Measurements from ENCODE around the gene ST6GAL2. TPM values are rescaled to one million over a fixed set of nuclear protein-coding genes. Genes with fewer than 3 reads are reported as not detected.

ST6GAL2 gene
- total RNA-seq, 2 donors from 2014 or later, result 0.52 TPM; not detected in 1

GRCh38 chr2:106833256-106833655, 52.7 kb downstream of the ST6GAL2 start:
- WGBS, 2 donors, result 71 to 72% methylated on average over 3 of the region's 3 CpGs
- intact Hi-C loops (cut with DNase I), result no loop called here

GRCh38 chr2:106831816-106832569, 54.0 kb downstream of the ST6GAL2 start:
- intact Hi-C loops (cut with DNase I), result no loop called here
- Histone ChIP-seq H3K27me3 (no peaks in the 10 kb centered on the region), H3K4me1 (no peaks in the 10 kb centered on the region), H3K27ac (no peak overlapping the region), H3K9me3 (no peaks in the 10 kb centered on the region), H3K36me3 (replicated peaks in 1 of 2; ENCODE audit: insufficient read depth in 1 of 2, low read depth in 2 of 2) (no peaks in the 10 kb centered on the region), H3K4me3 (no peak overlapping the region)
- no peak for ATAC-seq
- TF ChIP-seq CTCF (IDR thresholded peaks at IDR 0.05), result no peak
- no peak for TF ChIP-seq POLR2A (IDR thresholded peaks at IDR 0.05)
- DNase-seq, result no peak
- WGBS, 2 donors, result 63 to 72% methylated on average over 6 of the region's 6 CpGs

More at GRCh38 chr2:106833256-106833655, 52.7 kb downstream of the ST6GAL2 start:
- no peak for ATAC-seq
- Histone ChIP-seq H3K4me1 (no peaks in the 10 kb centered on the region), H3K27ac (no peak overlapping the region), H3K36me3 (replicated peaks in 1 of 2; ENCODE audit: insufficient read depth in 1 of 2, low read depth in 2 of 2) (no peaks in the 10 kb centered on the region), H3K9me3 (no peaks in the 10 kb centered on the region), H3K4me3 (no peak overlapping the region), H3K27me3 (no peaks in the 10 kb centered on the region)
- TF ChIP-seq CTCF (IDR thresholded peaks at IDR 0.05) (no peak), POLR2A (IDR thresholded peaks at IDR 0.05) (no peak)
- no peak for DNase-seq

- 87 to 88% methylated on average over 3 of the region's 3 CpGs for WGBS, 2 donors
- intact Hi-C loops (cut with DNase I), result no loop called here
- Histone ChIP-seq H3K4me1 (no peaks in the 10 kb centered on the region), H3K27me3 (no peaks in the 10 kb centered on the region), H3K36me3 (replicated peaks in 1 of 2; ENCODE audit: insufficient read depth in 1 of 2, low read depth in 2 of 2) (no peaks in the 10 kb centered on the region), H3K9me3 (no peaks in the 10 kb centered on the region), H3K27ac (no peak overlapping the region), H3K4me3 (no peak overlapping the region)
- DNase-seq (no peak), ATAC-seq (no peak)
- TF ChIP-seq POLR2A (IDR thresholded peaks at IDR 0.05) (no peak), CTCF (IDR thresholded peaks at IDR 0.05) (no peak)
Measured at GRCh38 chr2:106831241-106831640, 54.7 kb downstream of the ST6GAL2 start.

- TF ChIP-seq CTCF (IDR thresholded peaks at IDR 0.05) (no peak), POLR2A (IDR thresholded peaks at IDR 0.05) (no peak)
- ATAC-seq (no peak), DNase-seq (no peak)
- Histone ChIP-seq H3K4me3 (no peak overlapping the region), H3K27ac (no peak overlapping the region), H3K36me3 (replicated peaks in 1 of 2; ENCODE audit: insufficient read depth in 1 of 2, low read depth in 2 of 2) (no peaks in the 10 kb centered on the region), H3K9me3 (no peaks in the 10 kb centered on the region), H3K4me1 (no peaks in the 10 kb centered on the region), H3K27me3 (no peaks in the 10 kb centered on the region)
- intact Hi-C loops (cut with DNase I), result no loop called here
- 84 to 90% methylated on average over 7 of the region's 7 CpGs for WGBS, 2 donors
Measured at GRCh38 chr2:106830191-106830590, 55.8 kb downstream of the ST6GAL2 start.

GRCh38 chr2:106828119-106828518, 57.8 kb downstream of the ST6GAL2 start:
- H3K27ac ChIP-seq, result no peak overlapping the region
- intact Hi-C loops (cut with DNase I), result no loop called here

More at GRCh38 chr2:106828119-106828518, 57.8 kb downstream of the ST6GAL2 start:
- no peak for ATAC-seq
- DNase-seq, result no peak
- Histone ChIP-seq H3K4me1 (no peaks in the 10 kb centered on the region), H3K36me3 (replicated peaks in 1 of 2; ENCODE audit: insufficient read depth in 1 of 2, low read depth in 2 of 2) (no peaks in the 10 kb centered on the region), H3K9me3 (no peaks in the 10 kb centered on the region), H3K4me3 (no peak overlapping the region), H3K27me3 (no peaks in the 10 kb centered on the region)
- TF ChIP-seq CTCF (IDR thresholded peaks at IDR 0.05) (no peak), POLR2A (IDR thresholded peaks at IDR 0.05) (no peak)

Measured in body of pancreas (tissue), 4 donors.